Measurements from ENCODE around the gene LRRC4C. TPM values are rescaled to one million over a fixed set of nuclear protein-coding genes. Genes with fewer than 3 reads are reported as not detected.

The LRRC4C gene
- total and polyA plus RNA-seq, 11 donors, result 0.08 to 1.2 (median 0.48) TPM; not detected in 1

DNA sequence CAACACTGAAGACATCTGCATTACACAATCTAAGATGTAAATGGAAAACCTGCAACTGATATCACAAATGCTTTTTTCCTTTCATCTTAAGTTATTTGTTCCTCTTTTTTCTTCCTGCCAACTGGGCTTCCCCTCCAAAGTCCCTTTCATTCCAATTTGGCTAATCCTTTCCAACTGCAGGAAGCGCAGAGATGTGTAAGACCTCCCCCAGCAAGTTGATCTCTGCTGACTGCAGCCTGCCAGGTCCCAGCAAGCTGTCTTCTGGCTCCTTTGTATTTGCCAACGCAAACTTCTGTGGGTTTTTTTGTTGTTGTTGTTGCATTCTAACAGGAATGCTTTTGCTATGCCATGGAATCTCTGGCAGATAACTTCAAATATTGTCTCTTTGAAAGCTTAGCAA is 38.5 kb upstream of the LRRC4C start:
- H3K27me3 ChIP-seq, result peaks cover 0 to 5% (median 0%) of the 10 kb centered on the region in 9 donors
- WGBS, 4 donors, result 4 to 10% (median 9%) methylated on average over 2 of the region's 2 CpGs
- no peak overlapping the region for H3K27ac ChIP-seq
- DNase-seq (no peak), ATAC-seq (no peak)
- no peaks in the 10 kb centered on the region for H3K36me3 ChIP-seq
- no peaks in the 10 kb centered on the region for H3K9me3 ChIP-seq
- no peaks in the 10 kb centered on the region for H3K4me1 ChIP-seq
- intact Hi-C loops (cut with DNase I), result no loop called here
- H3K4me3 ChIP-seq, result no peak overlapping the region
- no peak for TF ChIP-seq POLR2A (IDR thresholded peaks at IDR 0.05)
- TF ChIP-seq, protein P1, sequence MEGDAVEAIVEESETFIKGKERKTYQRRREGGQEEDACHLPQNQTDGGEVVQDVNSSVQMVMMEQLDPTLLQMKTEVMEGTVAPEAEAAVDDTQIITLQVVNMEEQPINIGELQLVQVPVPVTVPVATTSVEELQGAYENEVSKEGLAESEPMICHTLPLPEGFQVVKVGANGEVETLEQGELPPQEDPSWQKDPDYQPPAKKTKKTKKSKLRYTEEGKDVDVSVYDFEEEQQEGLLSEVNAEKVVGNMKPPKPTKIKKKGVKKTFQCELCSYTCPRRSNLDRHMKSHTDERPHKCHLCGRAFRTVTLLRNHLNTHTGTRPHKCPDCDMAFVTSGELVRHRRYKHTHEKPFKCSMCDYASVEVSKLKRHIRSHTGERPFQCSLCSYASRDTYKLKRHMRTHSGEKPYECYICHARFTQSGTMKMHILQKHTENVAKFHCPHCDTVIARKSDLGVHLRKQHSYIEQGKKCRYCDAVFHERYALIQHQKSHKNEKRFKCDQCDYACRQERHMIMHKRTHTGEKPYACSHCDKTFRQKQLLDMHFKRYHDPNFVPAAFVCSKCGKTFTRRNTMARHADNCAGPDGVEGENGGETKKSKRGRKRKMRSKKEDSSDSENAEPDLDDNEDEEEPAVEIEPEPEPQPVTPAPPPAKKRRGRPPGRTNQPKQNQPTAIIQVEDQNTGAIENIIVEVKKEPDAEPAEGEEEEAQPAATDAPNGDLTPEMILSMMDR (IDR thresholded peaks at IDR 0.05), result no peak

DNA sequence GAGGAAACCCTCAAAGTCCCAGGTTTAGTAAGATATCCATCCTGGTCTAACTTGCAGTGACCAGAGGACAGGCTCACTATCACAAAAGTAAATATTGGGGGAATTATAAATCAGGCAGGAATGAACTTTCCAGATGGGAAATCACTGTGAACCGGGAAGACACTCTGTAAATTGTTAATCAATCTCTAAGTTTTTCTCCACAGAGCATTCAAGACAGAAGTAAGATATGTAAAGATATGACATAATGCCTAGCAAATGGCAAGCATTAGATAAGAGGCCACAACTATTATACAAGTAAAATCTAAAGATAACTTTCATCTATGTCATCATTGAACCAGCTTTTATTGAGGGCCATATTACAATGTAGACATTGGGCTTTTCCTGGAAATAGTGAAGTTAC is 35.3 kb upstream of the LRRC4C start:
- ATAC-seq, result no peak
- intact Hi-C loops (cut with DNase I), result no loop called here

DNA sequence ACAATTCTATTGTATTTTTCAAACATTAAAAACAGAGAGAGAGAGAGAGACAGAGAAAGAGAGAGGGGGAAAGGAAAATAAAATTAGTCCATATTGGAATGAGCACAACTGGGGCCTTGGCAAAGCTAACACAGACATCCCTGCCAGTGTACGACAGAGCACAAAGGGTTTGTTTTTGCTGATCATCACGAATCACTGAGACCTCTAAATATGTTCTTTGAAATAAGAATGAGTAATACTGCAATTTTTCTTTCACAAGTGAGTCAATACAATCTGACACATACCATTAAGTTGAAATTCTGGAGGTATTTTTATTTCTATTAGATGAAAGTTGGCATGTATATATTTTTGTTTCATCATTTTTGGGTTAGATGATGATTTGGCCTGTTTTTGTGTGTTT is 27.0 kb upstream of the LRRC4C start:
- Histone ChIP-seq H3K4me3 (no peak overlapping the region), H3K4me1 (no peaks in the 10 kb centered on the region), H3K9me3 (no peaks in the 10 kb centered on the region), H3K36me3 (no peaks in the 10 kb centered on the region), H3K27ac (no peak overlapping the region), H3K27me3 (no peaks in the 10 kb centered on the region)
- TF ChIP-seq, protein P1 (IDR thresholded peaks at IDR 0.05), result no peak
- TF ChIP-seq POLR2A (IDR thresholded peaks at IDR 0.05), result no peak
- DNase-seq, result no peak
- intact Hi-C loops (cut with DNase I), result loop anchor here in 1 of 10 donors (5.0 kb wide), 1 partner anchor 809 kb away; no protein-coding TSS in a partner anchor
- WGBS, 4 donors, result 58 to 69% (median 61%) methylated on average over 2 of the region's 2 CpGs
- no peak for ATAC-seq

More for the DNA sequence above, 35.3 kb upstream of the LRRC4C start:
- no peak overlapping the region for H3K27ac ChIP-seq
- peaks cover 0 to 5% (median 0%) of the 10 kb centered on the region in 9 donors for H3K27me3 ChIP-seq
- WGBS, 4 donors, result 31 to 52% (median 41%) methylated on average over 1 of the region's 1 CpG
- no peaks in the 10 kb centered on the region for H3K4me1 ChIP-seq
- no peak for TF ChIP-seq POLR2A (IDR thresholded peaks at IDR 0.05)
- TF ChIP-seq, protein P1 (IDR thresholded peaks at IDR 0.05), result no peak
- no peak overlapping the region for H3K4me3 ChIP-seq
- DNase-seq, result no peak
- no peaks in the 10 kb centered on the region for H3K36me3 ChIP-seq
- no peaks in the 10 kb centered on the region for H3K9me3 ChIP-seq

DNA sequence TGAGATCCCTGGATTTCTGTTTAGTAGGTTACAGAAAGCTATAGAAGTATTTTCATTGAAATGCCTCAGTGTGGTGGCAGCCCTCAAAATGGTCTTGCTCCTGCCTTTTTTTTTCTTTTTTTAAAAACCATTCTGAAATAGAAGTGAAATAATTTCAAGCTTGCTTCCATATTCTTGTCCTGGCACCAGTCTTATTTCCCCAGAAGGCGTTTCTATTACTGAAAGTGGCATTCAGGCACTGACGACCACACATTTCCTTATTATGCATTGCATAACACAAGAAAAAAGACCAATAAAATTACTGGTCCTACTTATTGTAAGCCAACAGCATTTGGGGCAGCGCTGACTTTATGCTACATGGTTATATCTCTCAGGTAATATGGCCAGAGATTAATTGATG is 24.5 kb upstream of the LRRC4C start:
- Histone ChIP-seq H3K9me3 (peaks cover 0 to 10% (median 1%) of the 10 kb centered on the region in 12 donors), H3K27ac (no peak overlapping the region), H3K4me1 (no peaks in the 10 kb centered on the region), H3K36me3 (no peaks in the 10 kb centered on the region), H3K4me3 (no peak overlapping the region), H3K27me3 (no peaks in the 10 kb centered on the region)
- intact Hi-C loops (cut with DNase I), result no loop called here
- ATAC-seq (no peak), DNase-seq (no peak)
- TF ChIP-seq, protein P1 (IDR thresholded peaks at IDR 0.05), result no peak
- no peak for TF ChIP-seq POLR2A (IDR thresholded peaks at IDR 0.05)
- 43 to 49% (median 45%) methylated on average over 3 of the region's 3 CpGs for WGBS, 4 donors

Data from heart left ventricle (tissue), 16 donors.